Measurements from ENCODE around the gene TOM1. TPM values are rescaled to one million over a fixed set of nuclear protein-coding genes. Genes with fewer than 3 reads are reported as not detected.
A peak's percentile ranks its signal among the peaks of the same experiment; 100 is the strongest.

The TOM1 gene
- total and polyA plus RNA-seq, 2 donors (not counting 1 experiment from before 2014, with no cell fraction given), result 25.3 to 53.2 TPM

GRCh38 chr22:35357883-35358621 lies 58.4 kb downstream of the TOM1 start:
- CTCF ChIA-PET, result interaction anchor here (1.2 to 13.9 kb wide), 4 partner anchors 10 to 222 kb away, joined by 3 to 311 read pairs (median 6); no protein-coding TSS in a partner anchor
- no peak overlapping the region for H3K4me3 Mint-ChIP-seq

More at GRCh38 chr22:35357883-35358621, 58.4 kb downstream of the TOM1 start:
- H3K4me2 ChIP-seq (replicated peaks; ENCODE audit: low read depth, low read length, poor library complexity, severe bottlenecking), result no peak overlapping the region
- H3K4me1 ChIP-seq (ENCODE audit: control insufficient read depth in 2 of 2, insufficient read depth in 2 of 2, low read length in 2 of 2), result peaks cover 22 to 37% of the 10 kb centered on the region in 2 donors
- peaks cover 0 to 21% (median 0%) of the 10 kb centered on the region in 3 donors for H3K9me3 ChIP-seq (ENCODE audit: control extremely low read depth in 1 of 3, control insufficient read depth in 2 of 3, insufficient read depth in 1 of 3, low read length in 2 of 3)
- ATAC-seq (ENCODE audit: low read depth) (no peak), DNase-seq (no peak)
- POLR2A ChIA-PET, result interaction anchor here (0.7 to 1.1 kb wide), 2 partner anchors 9 to 52 kb away, joined by 3 to 6 read pairs; no protein-coding TSS in a partner anchor
- intact Hi-C loops (cut with micrococcal nuclease), result no loop called here
- Mint-ChIP-seq H3K4me1 (peaks cover 44% of the 10 kb centered on the region), H3K27me3 (no peaks in the 10 kb centered on the region), H3K9me3 (ENCODE audit: insufficient read depth) (no peaks in the 10 kb centered on the region), H3K27ac (peak overlapping the region; percentile 57)
- H4K20me1 ChIP-seq (ENCODE audit: control insufficient read depth, insufficient read depth, low read length, poor library complexity, severe bottlenecking), result no peaks in the 10 kb centered on the region
- no peak overlapping the region for H3K9ac ChIP-seq (ENCODE audit: low read length)
- no peaks in the 10 kb centered on the region for H3K79me2 ChIP-seq (ENCODE audit: control insufficient read depth, insufficient read depth, low read length)
- 92% methylated on average over 2 of the region's 6 CpGs for WGBS (ENCODE audit: insufficient coverage)
- TF ChIP-seq EZH2 (IDR thresholded peaks at IDR 0.05; ENCODE audit: borderline replicate concordance, insufficient read depth, low read depth, low read length, poor library complexity, severe bottlenecking), result no peak
- no peak for TF ChIP-seq CTCF (IDR thresholded peaks at IDR 0.05)
- H2AFZ ChIP-seq (ENCODE audit: insufficient read depth, low read depth, low read length, poor library complexity, severe bottlenecking), result no peak overlapping the region
- no peak overlapping the region for H3K4me3 ChIP-seq (ENCODE audit: control extremely low read depth in 1 of 5, extremely low read depth in 1 of 5, insufficient read depth in 1 of 5, low read depth in 2 of 5, low read length in 4 of 5)
- H3K27ac ChIP-seq (ENCODE audit: low read length in 2 of 2), result no peak overlapping the region
- H3K36me3 ChIP-seq (replicated peaks in 1 of 2; ENCODE audit: control extremely low read depth in 1 of 2, control insufficient read depth in 1 of 2, extremely low read depth in 1 of 2, insufficient read depth in 2 of 2, low read length in 1 of 2), result no peaks in the 10 kb centered on the region
- no peaks in the 10 kb centered on the region for H3K27me3 ChIP-seq (replicated peaks in 1 of 4; ENCODE audit: control extremely low read depth in 1 of 4, control insufficient read depth in 3 of 4, insufficient read depth in 4 of 4, low read length in 3 of 4)

Measured in B cell (primary cell).